Measurements from ENCODE around the gene HTR3E.

- TF ChIP-seq CTCF (IDR thresholded peaks at IDR 0.05; ENCODE audit: low read depth, low read length, poor library complexity, severe bottlenecking) (no peak), EZH2phosphoT487 (IDR thresholded peaks at IDR 0.05; ENCODE audit: borderline replicate concordance, low read length) (no peak)
Measured at GRCh38 chr3:184144505-184144904, 47.6 kb downstream of the HTR3E start.

All from DOHH2 (cell line).